AG09309 (cell line): ENCODE results near the gene SCAPER.
"Not testable (repeated sequence)": the region's sequence is repeated elsewhere in the genome, so short reads cannot be mapped to it uniquely, and the experiment has no call there.

ENCODE experiments used
- DNase-seq: peaks from one replicate; pipeline ENCODE4 v3.0.0-alpha.2; 2010; ENCODE audit warnings: low read depth
- H3K4me3 ChIP-seq: 2 replicates; pipeline ENCODE4 v1.5.1; 2011; ENCODE audit warnings: mild to moderate bottlenecking, low read depth, low read length, moderate library complexity; ENCODE audit not compliant: control insufficient read depth
- CTCF ChIP-seq: IDR thresholded peaks from 2 replicates; pipeline ENCODE4 v1.5.1; 2011; ENCODE audit warnings: mild to moderate bottlenecking, low read depth, low read length, inconsistent platforms; ENCODE audit not compliant: insufficient read depth, control insufficient read depth; ENCODE audit errors: missing control alignments

The SCAPER gene

DNA sequence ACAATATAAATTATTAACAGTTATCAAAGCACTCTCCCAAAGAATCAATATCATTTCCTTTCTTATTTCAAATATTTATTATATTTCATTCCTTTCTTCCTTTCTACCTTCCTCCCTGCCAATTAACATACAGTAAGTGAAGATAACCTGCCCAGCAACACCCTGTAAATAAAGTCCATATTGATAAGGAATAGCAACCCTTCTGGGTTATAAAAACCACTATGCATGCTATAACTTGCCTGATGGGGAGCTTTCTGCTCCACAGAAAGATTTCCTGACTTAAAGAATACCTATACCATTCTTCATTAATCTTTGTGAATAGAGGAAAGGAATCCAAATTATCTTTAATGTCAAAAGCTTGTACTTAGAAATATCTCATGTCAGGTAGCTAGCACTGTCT is 402.0 kb downstream of the SCAPER start:
- no peak for TF ChIP-seq CTCF
- H3K4me3 ChIP-seq = no peak overlapping the region
- no peak for DNase-seq

- TF ChIP-seq CTCF = no peak
- no peak overlapping the region for H3K4me3 ChIP-seq
- DNase-seq = no peak
Observed at GRCh38 chr15:76502678-76503077, 402.5 kb downstream of the SCAPER start.

DNA sequence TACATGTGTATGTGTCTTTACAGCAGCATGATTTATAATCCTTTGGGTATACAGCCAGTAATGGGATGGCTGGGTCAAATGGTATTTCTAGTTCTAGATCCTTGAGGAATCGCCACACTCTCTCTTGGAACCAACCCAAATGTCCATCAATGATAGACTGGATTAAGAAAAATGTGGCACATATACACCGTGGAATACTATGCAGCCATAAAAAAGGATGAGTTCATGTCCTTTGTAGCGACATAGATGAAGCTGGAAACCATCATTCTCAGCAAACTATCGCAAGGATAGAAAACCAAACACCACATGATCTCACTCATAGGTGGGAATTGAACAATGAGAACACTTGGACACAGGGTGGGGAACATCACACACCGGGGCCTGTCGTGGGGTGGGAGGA is 403.0 kb downstream of the SCAPER start:
- not testable (repeated sequence) for DNase-seq

GRCh38 chr15:76501726-76502125 is 403.4 kb downstream of the SCAPER start:
- DNase-seq = peak; percentile 5
- no peak for TF ChIP-seq CTCF
- no peak overlapping the region for H3K4me3 ChIP-seq

More for the DNA sequence above, 403.0 kb downstream of the SCAPER start:
- not testable (repeated sequence) for H3K4me3 ChIP-seq

DNA sequence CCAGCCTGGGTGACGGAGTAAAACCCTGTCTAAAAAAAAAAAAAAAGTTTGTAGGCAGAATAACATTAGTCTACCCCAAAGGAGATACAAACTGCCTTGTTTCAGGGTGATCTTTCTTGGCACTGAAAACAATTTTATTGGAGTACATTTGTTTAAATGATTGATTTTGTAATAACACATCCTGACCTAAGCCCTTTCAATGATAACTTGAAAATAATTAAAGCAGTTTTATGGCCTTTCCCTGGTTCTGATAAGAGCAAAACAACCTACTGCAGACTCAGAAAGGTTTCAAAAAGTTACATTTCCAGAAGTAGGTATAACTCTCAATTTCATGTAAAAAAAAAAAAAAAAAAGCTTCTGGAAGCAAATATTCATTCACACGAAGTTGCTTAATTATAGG is 404.1 kb downstream of the SCAPER start:
- no peak for DNase-seq

GRCh38 chr15:76495487-76495886 is 409.7 kb downstream of the SCAPER start:
- no peak overlapping the region for H3K4me3 ChIP-seq
- TF ChIP-seq CTCF = no peak
- no peak for DNase-seq

More for the DNA sequence above, 404.1 kb downstream of the SCAPER start:
- no peak for TF ChIP-seq CTCF
- H3K4me3 ChIP-seq = no peak overlapping the region

- no peak for TF ChIP-seq CTCF
- DNase-seq = no peak
- no peak overlapping the region for H3K4me3 ChIP-seq
Observed at GRCh38 chr15:76492538-76492937, 412.6 kb downstream of the SCAPER start.
